Peyer's patch (tissue), 4 donors: Measurements from ENCODE around the gene DMWD. TPM values are rescaled to one million over a fixed set of nuclear protein-coding genes. Genes with fewer than 3 reads are reported as not detected.

Experiments used
- DNase-seq, 3 donors: peaks; one replicate each; pipeline ENCODE4 v3.0.0-alpha.2; 2017 to 2019
- H3K27ac ChIP-seq, 4 donors: fragments of 200-600 bp; sonication (generic); one replicate each; pipeline ENCODE4 v1.5.1; 2016 to 2019
- H3K27me3 ChIP-seq, 2 donors: fragments of 200-600 bp; sonication (generic); one replicate each; pipeline ENCODE4 v1.5.1; 2019
- H3K36me3 ChIP-seq, 3 donors: fragments of 200-600 bp; sonication (generic); one replicate each; pipeline ENCODE4 v1.5.1; 2016 to 2019
- H3K4me1 ChIP-seq, 4 donors: fragments of 200-600 bp; sonication (generic); one replicate each; pipeline ENCODE4 v1.5.1; 2016 to 2019
- H3K4me3 ChIP-seq, 4 donors: fragments of 200-600 bp; sonication (generic); 1 replicate in 3 of 4; 2 replicates in 1 of 4; pipeline ENCODE4 v1.5.1; 2016 to 2019; ENCODE audit warnings: mild to moderate bottlenecking in 1 of 4
- H3K9me3 ChIP-seq, 4 donors: fragments of 200-600 bp; sonication (generic); one replicate each; pipeline ENCODE4 v1.5.1; 2016 to 2019; ENCODE audit warnings: mild to moderate bottlenecking in 1 of 4
- CTCF ChIP-seq, 6 experiments: fragments of 450-650 bp in 4 of 6; fragments of 200-600 bp in 2 of 6; sonication (generic) in 1 of 6; IDR thresholded peaks; one replicate each; pipeline ENCODE4 v1.5.1; 2017 to 2019; ENCODE audit warnings: antibody characterized with exemption in 6 of 6, mild to moderate bottlenecking in 3 of 6, moderate library complexity in 1 of 6
- POLR2A ChIP-seq, 2 donors: fragments of 450-650 bp; IDR thresholded peaks; one replicate each; pipeline ENCODE4 v1.5.1; 2017; ENCODE audit warnings: antibody characterized with exemption in 2 of 2, mild to moderate bottlenecking in 2 of 2, moderate library complexity in 2 of 2
- total RNA-seq, 4 donors: library from RNA; depleted of rRNA; stranded (reverse); fragments of >200 nt; gene quantifications; one replicate each; pipeline ENCODE4 v1.1.0, GENCODE V29; 2016

The DMWD gene
- total RNA-seq, 4 donors from 2014 or later: 20.8 to 63.8 (median 35.4) TPM

- Histone ChIP-seq H3K27me3 (no peaks in the 10 kb centered on the region), H3K4me3 (no peak overlapping the region), H3K36me3 (peaks cover 0 to 49% (median 0%) of the 10 kb centered on the region in 3 donors), H3K27ac (no peak overlapping the region), H3K9me3 (no peaks in the 10 kb centered on the region), H3K4me1 (peaks cover 0 to 14% (median 0%) of the 10 kb centered on the region in 4 donors)
- TF ChIP-seq CTCF (IDR thresholded peaks at IDR 0.05): no peak
- TF ChIP-seq POLR2A (IDR thresholded peaks at IDR 0.05): no peak
- no peak for DNase-seq
Observed at GRCh38 chr19:45819769-45820168, 27.1 kb upstream of the DMWD start.

DNA sequence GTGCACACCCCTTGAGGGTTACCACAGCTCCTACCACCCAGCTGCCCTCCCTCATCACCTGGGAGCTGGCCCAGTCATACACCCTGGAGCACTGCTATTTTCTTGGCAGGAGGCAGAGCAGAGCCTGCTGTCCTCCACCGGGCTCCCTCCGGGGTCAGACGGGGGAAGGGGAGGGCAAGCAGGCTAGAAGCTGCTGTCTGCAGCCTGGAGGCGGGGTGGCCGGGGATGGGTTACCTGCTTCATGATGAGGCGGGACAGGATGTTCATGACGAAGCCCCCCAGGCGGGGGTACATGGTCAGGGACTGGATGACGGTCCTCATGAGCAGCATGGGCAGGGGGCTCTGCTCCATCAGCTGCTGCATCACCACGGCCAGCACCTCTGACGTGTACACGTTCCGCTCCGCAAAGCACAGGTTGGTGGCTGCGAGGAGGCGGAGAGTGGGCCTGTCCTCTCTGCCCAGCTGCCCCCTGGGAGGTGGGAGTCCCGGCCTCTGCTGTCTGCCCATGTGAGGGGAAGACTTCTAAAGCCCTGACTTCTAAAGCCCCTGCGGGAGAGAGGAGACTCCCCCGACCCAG lies 25.2 kb upstream of the DMWD start:
- TF ChIP-seq POLR2A (IDR thresholded peaks at IDR 0.05) (no peak), CTCF (IDR thresholded peaks at IDR 0.05) (no peak)
- no peak for DNase-seq
- Histone ChIP-seq H3K27ac (no peak overlapping the region), H3K9me3 (no peaks in the 10 kb centered on the region), H3K36me3 (peaks cover 0 to 34% (median 0%) of the 10 kb centered on the region in 3 donors), H3K27me3 (no peaks in the 10 kb centered on the region), H3K4me3 (no peak overlapping the region), H3K4me1 (peaks cover 0 to 17% (median 0%) of the 10 kb centered on the region in 4 donors)

GRCh38 chr19:45817010-45817724 lies 24.5 kb upstream of the DMWD start:
- TF ChIP-seq POLR2A (IDR thresholded peaks at IDR 0.05) (no peak), CTCF (IDR thresholded peaks at IDR 0.05) (peak; percentile 94 to 99 (median 98))
- H3K36me3 ChIP-seq: peaks cover 0 to 28% (median 0%) of the 10 kb centered on the region in 3 donors
- peaks cover 0 to 17% (median 0%) of the 10 kb centered on the region in 4 donors for H3K4me1 ChIP-seq
- no peaks in the 10 kb centered on the region for H3K9me3 ChIP-seq
- no peak overlapping the region for H3K27ac ChIP-seq
- H3K4me3 ChIP-seq: no peak overlapping the region
- DNase-seq: peak; percentile 93 to 97 (median 96)
- no peaks in the 10 kb centered on the region for H3K27me3 ChIP-seq

DNA sequence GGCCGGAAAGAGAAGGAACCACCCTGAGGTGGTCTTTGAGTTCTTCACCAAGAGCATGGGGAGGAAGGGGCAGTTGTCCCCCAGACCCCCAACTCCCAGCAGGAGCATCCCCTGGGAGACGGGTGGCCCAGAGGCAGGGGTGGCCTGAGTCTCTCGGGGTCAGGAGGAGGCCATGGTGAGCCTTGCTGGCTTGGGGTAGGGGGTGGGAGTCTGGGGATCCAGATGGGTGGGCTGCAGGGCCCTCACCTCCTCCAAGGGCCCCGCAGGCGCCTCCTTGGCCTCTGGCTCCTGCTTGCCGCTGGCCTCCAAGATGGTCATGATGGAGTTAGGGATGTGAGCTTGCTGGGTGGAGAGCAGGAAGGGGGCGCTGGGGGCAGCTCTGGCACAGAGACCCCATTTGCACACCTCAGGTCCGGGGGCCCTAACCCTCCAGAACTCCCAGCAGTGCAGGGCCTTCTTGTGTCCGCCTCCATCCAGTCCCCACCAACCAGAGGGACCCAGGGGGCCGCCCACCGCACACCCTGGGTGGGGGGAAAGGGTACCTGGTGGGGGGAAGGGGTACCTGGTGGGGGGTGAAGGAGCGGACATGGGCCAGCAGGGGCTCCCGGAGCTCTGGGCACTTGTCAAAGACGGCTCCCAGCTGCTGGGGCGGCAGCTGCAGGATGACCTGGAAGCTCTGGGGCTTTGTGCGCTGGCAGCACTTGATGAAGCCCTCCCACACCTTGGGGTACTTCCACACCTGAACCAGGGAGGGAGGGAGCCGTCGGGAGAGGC lies 23.8 kb upstream of the DMWD start:
- Histone ChIP-seq H3K4me1 (peaks cover 0 to 17% (median 0%) of the 10 kb centered on the region in 4 donors), H3K27me3 (no peaks in the 10 kb centered on the region), H3K9me3 (no peaks in the 10 kb centered on the region), H3K36me3 (peaks cover 0 to 24% (median 0%) of the 10 kb centered on the region in 3 donors), H3K4me3 (no peak overlapping the region), H3K27ac (no peak overlapping the region)
- TF ChIP-seq CTCF (IDR thresholded peaks at IDR 0.05) (no peak), POLR2A (IDR thresholded peaks at IDR 0.05) (no peak)
- DNase-seq: no peak

- TF ChIP-seq CTCF (IDR thresholded peaks at IDR 0.05) (no peak), POLR2A (IDR thresholded peaks at IDR 0.05) (no peak)
- peaks cover 0 to 17% (median 0%) of the 10 kb centered on the region in 3 donors for H3K36me3 ChIP-seq
- DNase-seq: no peak
- no peaks in the 10 kb centered on the region for H3K9me3 ChIP-seq
- H3K27ac ChIP-seq: no peak overlapping the region
- H3K4me3 ChIP-seq: peak overlapping the region in 3 of 4 donors; percentile 23 to 40 (median 38)
- H3K27me3 ChIP-seq: no peaks in the 10 kb centered on the region
- H3K4me1 ChIP-seq: peaks cover 0 to 17% (median 0%) of the 10 kb centered on the region in 4 donors
Observed at GRCh38 chr19:45815481-45816216, 23.0 kb upstream of the DMWD start.
